GM18951 (cell line): ENCODE measurements around the gene LYZL1.

ENCODE experiments used
- POLR2A ChIP-seq: IDR thresholded peaks from 4 replicates; pipeline ENCODE4 v1.6.1; 2011; ENCODE audit warnings: mild to moderate bottlenecking; ENCODE audit not compliant: insufficient read length, insufficient read depth; ENCODE audit errors: extremely low read depth
- in situ Hi-C: fragments of 300-500 bp; cut with MboI; formaldehyde crosslinking; loops from one replicate; pipeline ENCODE4 v1.12.0; 2022; ENCODE audit warnings: low sequenced_read_pairs, mixed read lengths, inconsistent platforms; ENCODE audit not compliant: unreplicated experiment

Gene LYZL1

GRCh38 chr10:29288906-29289305 is at the start of gene LYZL1:
LYZL1 (plus strand) TSS chr10:29289070; CDS start chr10:29291868, 2,798 bp downstream.
- in situ Hi-C loops = loop anchor here (25.0 kb wide), 1 partner anchor 652 kb away; no protein-coding TSS in a partner anchor

- in situ Hi-C loops = no loop called here
- no peak for TF ChIP-seq POLR2A
Measured at GRCh38 chr10:29239569-29240472, 49.0 kb upstream of the LYZL1 start.

GRCh38 chr10:29240986-29241660 is 47.7 kb upstream of the LYZL1 start:
- in situ Hi-C loops = no loop called here
- TF ChIP-seq POLR2A = no peak

GRCh38 chr10:29241925-29242324 is 46.9 kb upstream of the LYZL1 start:
- no peak for TF ChIP-seq POLR2A

GRCh38 chr10:29243066-29243465 is 45.8 kb upstream of the LYZL1 start:
- in situ Hi-C loops = no loop called here
- TF ChIP-seq POLR2A = no peak

More at GRCh38 chr10:29241925-29242324, 46.9 kb upstream of the LYZL1 start:
- in situ Hi-C loops = no loop called here

GRCh38 chr10:29243750-29244149 is 45.1 kb upstream of the LYZL1 start:
- no peak for TF ChIP-seq POLR2A
- in situ Hi-C loops = no loop called here

GRCh38 chr10:29244978-29245377 is 43.9 kb upstream of the LYZL1 start:
- in situ Hi-C loops = no loop called here
- TF ChIP-seq POLR2A = no peak

GRCh38 chr10:29245476-29245875 is 43.4 kb upstream of the LYZL1 start:
- in situ Hi-C loops = no loop called here
- no peak for TF ChIP-seq POLR2A

GRCh38 chr10:29246449-29246848 is 42.4 kb upstream of the LYZL1 start:
- in situ Hi-C loops = no loop called here

GRCh38 chr10:29248158-29248557 is 40.7 kb upstream of the LYZL1 start:
- in situ Hi-C loops = no loop called here

More at GRCh38 chr10:29246449-29246848, 42.4 kb upstream of the LYZL1 start:
- no peak for TF ChIP-seq POLR2A

GRCh38 chr10:29249018-29249417 is 39.9 kb upstream of the LYZL1 start:
- no peak for TF ChIP-seq POLR2A

More at GRCh38 chr10:29248158-29248557, 40.7 kb upstream of the LYZL1 start:
- TF ChIP-seq POLR2A = no peak

GRCh38 chr10:29250066-29250465 is 38.8 kb upstream of the LYZL1 start:
- TF ChIP-seq POLR2A = no peak
- in situ Hi-C loops = no loop called here

More at GRCh38 chr10:29249018-29249417, 39.9 kb upstream of the LYZL1 start:
- in situ Hi-C loops = no loop called here

- in situ Hi-C loops = no loop called here
- TF ChIP-seq POLR2A = no peak
Measured at GRCh38 chr10:29252811-29253689, 35.8 kb upstream of the LYZL1 start.

- TF ChIP-seq POLR2A = no peak
- in situ Hi-C loops = no loop called here
Measured at GRCh38 chr10:29253690-29254029, 35.2 kb upstream of the LYZL1 start.
